Pons (tissue), 1 donor: ENCODE results near the gene LINC01488.

ENCODE experiments used
- DNase-seq: peaks from one replicate; pipeline ENCODE4 v3.0.0-alpha.2; 2016; ENCODE audit warnings: low spot score

Gene LINC01488

DNA sequence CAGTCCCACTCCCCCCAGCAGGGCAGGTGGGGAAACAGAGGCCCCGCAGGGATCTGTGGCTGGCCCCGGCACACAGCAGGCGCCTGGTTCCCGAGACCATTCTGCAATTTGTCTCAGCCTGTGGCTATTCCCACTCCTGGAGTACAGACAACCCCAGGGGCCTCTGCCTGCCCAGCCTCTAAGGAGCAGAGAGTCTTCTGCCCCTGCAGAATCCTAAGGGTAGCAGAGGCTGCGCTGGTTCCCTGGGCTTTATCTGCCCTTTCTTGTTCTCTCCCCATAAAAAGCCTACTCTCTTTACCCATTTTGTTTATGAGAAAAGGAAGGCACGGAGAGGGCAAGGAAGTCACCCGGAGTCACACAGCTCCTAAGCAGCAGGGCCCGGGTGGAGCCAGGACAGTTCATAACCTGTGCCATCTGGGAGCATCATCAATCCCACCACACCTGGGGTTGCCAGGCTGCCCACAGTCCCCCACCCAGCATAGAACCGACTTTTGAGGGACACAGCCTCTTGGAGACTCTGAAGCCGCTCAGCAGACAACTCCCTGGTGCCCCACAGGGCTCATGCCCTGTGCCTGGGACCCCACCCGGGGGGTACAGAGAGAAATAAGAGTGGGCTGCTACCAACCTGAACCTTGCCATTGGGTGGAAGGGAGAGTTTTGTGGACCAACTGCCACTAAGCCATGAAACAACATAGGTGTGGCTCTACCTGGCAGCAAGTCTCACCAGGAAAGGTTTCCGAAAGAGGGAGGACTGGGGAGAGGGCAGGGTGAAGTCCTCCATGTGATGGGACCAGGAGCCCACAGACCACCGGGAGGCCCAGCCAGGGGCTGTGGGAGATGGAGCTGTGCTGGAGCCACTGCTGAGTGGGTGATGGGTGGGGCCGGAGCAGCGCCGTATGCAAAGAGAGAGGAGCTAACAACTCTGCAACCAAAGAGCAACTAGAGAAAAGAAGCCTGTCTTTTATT lies 17.2 kb upstream of the LINC01488 start:
- DNase-seq = no peak

DNA sequence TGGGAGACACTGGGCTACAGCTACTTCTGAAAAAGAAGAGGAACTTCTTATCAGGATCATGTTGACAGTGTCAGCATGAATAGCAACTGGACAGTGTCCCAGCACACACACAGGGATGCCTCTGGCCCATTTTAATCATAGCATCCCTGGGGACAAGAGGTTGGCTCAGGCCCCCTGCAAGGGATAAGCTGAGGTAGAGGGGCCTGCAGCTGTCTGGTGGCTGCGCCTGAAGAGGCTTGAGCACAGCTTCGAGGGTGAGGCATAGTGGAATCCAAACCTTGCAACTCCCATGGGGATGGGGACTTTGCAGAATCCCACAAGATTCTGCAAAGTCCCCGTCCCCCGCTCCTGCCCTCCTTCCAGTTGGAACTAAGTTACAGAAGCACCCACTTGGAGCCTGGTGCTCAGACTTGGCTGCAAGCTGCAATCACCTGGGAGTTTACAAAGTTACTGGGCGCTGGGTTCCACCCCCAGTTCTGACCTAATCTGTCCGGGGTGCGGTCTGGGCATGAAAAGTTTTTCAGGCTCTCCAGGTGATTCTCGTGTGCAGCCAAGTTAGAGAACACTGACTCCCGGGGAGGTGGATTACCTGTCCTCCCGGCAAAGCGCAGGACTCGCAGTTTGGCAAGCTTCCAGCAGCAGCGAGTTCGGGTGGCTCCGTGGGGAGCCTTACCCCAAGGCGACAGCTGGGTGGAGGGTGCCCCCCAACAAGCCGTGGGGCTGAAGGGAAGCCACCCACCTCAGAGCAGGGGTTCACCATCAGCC lies 16.0 kb upstream of the LINC01488 start:
- no peak for DNase-seq

DNA sequence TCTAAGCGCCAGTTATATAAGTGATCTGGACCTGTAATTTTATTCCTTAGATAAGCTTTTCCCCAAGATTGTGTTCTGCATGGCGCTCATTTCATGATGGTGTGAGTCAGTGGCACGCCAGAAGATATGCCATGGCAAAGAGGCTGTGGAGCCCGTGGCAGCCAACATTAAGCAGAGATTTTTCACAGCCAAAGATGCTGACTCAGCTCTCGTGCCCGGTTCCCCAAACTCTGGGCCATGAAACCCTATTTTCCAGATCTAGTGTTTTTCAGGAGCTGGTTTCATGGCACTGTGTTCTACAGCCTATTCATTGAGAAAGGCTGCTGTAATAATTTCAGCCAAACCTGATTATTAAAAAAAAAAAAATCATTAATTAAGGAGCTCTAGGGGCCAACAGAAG lies 15.4 kb upstream of the LINC01488 start:
- DNase-seq = no peak

DNA sequence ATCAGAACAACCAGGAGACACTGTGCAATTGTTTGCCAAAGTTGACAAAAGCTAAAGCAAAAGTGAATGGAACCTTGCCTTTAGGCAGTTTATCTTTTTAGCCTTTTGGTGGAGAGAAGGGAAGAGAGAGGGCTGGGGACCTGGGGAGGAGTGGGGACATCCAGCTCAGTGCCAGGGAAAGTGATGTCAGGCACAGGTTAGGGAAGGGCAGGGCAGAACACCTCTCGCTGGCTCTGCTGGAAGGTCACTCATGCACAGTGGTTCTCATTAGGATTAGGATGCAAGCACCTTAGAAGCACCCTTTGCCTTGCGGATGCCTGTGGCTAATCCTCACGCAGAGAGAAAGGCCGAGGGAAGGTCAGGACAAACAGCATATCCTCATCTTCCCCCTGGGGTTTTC lies 14.3 kb upstream of the LINC01488 start:
- no peak for DNase-seq

DNA sequence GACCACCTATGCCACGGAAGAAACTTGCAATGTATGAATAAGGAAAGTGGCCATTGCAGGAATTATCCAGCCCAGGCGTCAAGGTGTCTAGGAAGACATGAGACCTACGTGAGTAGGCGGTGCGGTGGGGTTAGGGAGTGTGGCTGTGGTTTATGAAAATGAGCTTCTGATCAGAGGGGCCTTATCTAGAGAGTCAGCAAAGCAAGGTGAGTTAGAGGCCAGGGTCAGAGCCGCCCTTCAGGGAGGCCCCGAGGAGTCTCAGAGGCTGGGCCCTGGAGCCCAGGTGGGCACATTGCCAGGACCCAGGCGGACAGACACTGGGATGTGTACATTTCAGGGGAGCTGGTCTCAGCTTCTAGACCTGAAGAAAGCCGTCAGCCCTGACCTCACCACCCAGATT lies 13.8 kb upstream of the LINC01488 start:
- DNase-seq = no peak

DNA sequence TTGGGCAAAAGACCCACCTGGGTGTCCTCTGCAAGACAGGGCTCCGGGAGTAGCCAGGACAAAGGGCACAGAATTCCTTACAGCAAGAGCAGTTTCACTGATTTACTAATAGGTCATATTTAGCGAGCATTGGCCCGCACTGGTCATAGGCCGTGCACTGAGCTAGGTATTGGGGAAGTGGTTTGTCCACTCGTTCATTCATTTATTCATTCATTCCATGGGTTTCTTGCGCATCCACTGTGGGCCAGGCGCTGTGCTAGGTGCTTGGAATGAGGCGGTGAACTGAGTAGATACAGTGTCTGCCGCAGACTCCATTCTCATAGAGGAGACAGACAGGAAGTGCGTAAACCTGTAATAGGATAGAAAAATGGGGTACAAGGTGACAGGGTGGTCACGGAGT lies 13.2 kb upstream of the LINC01488 start:
- no peak for DNase-seq

DNA sequence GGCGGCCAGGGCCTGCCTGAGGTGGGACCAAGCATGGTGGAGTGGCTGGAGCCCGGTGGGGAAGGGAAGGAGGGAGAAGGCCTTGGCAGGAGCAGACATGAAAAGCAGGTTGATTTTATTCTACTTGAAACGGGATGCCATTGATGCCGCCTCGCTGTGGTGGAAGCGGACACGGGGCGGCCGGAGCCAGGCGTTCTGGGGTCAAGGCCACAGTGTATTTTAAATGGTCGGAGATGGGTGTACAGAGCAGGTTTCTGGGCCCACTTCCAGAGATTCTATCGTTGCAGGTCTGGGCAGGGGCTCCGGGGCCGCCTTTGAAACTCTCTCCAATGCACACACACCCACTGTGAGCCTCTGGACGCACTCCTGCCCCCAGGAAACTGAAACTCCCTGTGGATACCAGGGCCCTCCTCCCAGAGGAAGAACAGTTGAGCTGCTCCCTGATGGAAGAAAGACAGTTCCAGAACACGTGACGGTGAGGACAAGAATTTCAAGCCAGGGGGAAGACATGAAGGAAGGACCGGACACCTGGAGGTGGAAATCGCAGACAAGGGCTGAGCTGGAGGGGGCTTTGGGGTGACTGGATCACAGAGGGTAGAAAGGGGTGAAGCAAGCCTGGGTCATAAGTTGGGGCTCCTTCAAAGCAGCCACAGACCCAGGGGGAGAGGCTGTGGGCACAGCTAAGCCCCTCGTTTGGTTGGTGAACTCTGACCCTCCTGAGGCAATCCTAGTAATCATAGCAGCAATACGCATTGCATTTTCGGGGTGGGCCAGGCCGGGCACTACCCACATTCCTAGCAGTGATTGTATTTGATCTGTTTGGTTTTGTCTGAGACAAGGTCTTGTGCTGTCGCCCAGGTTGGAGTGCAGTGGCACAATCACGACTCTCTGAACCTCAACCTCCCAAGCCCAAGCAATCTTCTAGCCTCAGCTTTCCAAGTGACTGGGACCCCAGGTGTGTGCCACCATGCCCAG lies 12.3 kb upstream of the LINC01488 start:
- DNase-seq = no peak

DNA sequence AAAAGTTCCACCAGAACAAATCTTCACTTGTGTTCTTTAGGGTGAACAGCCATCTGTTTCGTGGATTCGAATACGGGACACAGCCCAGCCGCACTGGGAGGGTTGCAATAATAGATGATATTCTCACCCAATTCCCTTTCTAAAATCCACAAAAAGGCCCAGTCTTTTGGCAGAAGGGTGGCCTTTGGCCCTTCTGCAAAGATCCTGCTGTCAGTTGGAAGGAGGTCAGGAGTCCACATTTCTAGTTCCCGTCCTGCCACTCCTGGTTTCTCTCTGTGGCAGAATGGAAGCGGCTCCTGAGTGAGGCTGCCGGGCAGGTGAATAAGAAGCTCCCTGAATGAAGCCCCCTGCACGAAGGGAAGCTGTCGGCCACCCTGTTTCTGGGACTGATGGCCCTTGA lies 11.2 kb upstream of the LINC01488 start:
- DNase-seq = no peak

DNA sequence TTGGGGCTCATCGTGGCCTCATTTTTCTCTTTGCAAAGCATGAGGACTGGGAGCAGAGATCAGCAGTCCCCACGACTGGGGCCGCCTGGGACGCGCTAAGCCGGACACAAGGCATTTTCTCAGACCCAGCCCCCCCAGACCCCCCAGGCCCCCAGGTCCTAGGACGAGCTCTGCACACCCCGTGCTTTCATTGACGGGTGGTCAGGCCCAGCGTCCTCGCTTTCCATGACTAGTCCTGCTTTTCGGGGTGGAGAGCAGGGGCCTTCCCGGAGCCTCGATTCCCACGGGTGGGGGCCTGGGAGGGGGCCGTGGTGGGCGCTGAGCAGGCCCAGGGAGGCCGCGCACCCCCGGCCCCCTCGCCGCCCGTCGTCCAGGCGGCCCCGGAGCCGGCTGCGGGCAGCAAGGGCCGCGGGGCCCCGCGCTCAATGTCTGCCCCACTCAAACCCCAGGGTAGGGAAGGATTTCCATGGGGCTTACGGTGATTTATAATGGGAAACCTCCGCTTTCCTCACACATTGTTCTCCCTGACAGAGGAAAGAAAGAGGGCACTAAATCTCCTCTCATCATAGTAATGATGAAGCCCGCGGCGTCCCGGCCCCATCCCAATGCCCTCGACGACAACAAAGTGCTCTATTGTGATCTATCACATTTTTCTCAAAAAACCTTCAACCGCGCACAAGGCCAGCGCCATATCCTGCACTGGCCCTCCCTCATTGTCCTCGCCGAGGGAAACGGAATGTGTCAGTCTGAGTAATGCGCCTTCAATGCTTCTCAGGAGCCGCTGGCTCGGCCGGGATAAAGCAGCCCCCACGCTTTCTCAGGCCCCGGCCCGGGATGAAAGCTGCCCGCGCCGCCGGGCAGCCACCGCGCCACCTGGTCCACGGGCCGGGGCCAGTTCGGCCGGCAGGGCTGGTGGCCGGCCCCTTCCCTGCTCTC lies 10.4 kb upstream of the LINC01488 start:
- DNase-seq = no peak

DNA sequence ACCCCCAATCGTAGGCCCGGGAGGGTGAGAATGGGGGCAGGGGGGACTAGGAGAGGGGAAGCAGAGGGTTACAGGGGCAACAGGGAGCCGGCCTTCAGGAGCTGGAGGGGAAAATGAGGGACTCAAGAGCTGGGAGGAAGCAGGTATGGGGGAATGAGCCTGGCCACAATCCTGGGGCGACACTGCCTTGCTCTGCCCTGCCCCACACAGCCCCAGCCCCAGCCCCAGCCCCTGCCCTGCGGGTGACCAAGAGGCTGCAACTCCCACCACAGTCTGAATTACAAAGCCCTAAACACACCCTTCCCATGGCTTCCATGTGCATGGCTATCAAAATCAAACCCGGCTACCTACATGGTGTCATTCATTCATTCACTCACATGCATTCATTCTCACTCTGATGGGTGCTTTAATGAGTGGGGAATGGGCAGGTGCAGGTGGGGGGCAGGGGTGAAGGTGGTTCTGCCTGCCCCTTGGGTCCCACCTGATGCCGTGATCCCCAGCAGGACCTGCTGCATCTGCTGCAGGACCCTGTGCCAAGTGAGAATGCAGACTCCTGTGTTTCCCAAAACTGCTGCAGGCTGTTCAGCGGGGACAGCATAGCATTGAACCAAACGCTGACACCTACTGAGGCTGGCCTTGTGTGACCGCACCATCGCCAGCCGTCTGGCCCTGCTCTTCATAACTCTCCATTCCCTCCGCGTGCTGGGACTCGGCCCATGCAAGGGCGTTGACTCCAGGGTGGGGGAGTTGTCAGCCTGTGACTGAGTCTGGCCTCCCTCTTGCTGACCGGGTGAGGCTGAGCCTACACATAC lies 9.5 kb upstream of the LINC01488 start:
- DNase-seq = no peak

DNA sequence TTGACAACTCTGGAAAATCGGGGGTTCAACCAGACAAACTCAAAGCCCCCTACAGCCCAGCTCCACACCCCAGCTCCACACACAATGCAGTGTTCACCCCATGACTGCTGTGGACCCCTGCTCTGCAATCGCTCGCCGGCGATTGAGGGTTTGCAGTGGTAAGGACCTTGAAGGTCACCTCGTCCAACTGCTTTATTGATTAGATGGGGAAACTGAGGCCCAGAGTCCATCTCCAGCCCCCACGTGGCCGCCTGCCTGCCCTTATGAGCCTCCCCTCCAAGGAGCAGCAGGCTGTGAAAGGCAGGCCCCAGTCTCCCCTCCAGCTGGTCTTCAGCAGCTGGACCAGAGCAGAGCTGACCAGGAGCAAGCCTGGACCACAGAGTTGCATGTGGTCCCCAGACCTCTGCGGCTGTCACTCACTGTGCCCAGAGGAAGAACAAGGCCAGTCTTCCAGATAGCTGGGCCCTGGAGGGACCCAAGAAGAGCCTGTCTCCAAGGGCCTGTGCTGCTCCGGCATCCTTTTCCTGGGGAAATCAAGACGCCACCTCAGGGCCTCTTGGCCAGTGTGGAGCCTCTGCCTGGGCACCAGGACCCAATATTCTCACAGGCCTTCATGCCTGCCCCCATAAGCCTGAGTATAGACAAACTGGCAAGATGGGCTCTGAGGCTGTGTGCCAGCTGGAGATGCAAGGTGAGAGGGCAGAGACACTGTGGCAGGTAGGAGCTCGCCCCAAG lies 8.8 kb upstream of the LINC01488 start:
- DNase-seq = no peak

DNA sequence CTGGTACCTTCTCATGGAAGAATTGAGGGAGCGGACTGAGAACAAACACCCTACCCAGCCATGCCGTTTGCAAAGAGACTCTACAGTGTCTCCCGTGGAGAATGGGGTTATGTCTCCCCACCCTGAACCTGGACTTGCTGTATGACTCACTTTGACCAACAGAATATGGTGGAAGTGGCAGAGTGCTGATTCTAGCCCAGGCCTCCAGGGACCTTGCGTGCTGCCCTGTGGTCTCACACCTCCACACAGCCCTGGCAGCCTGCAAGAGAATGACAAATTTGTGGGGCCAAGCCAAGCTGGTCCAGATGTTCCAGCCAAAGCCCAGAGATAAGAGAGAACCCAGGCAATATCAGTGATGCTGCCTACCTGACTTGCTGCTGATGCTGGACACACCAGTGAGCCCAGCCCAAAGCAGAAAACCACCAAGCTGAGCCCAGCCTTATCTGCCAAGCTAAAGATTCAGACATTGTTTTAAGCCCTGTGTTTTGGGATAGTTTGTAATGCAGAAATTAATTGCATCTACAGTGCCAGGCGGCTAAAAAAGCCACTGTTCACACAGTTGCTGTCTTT lies 8.1 kb upstream of the LINC01488 start:
- no peak for DNase-seq

DNA sequence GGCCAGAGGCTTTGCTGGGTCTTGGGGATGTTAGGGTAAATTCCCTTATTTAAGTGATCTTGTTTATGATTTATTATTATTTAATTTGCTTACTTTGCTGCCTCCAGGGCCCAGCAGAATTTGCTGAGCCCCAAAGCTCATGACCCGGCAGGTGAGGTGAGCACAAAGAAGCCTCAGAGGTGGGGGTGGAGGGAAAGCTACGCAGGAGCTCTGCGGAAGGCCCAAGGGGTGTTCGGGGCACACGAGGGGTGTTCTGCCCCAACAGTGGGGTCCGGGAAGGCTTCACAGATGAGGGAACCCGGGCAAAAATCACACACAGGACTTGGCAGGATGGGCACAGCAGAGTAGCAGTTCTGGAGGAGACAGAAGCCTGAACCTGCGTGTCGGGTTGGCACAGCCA lies 6.7 kb upstream of the LINC01488 start:
- no peak for DNase-seq

DNA sequence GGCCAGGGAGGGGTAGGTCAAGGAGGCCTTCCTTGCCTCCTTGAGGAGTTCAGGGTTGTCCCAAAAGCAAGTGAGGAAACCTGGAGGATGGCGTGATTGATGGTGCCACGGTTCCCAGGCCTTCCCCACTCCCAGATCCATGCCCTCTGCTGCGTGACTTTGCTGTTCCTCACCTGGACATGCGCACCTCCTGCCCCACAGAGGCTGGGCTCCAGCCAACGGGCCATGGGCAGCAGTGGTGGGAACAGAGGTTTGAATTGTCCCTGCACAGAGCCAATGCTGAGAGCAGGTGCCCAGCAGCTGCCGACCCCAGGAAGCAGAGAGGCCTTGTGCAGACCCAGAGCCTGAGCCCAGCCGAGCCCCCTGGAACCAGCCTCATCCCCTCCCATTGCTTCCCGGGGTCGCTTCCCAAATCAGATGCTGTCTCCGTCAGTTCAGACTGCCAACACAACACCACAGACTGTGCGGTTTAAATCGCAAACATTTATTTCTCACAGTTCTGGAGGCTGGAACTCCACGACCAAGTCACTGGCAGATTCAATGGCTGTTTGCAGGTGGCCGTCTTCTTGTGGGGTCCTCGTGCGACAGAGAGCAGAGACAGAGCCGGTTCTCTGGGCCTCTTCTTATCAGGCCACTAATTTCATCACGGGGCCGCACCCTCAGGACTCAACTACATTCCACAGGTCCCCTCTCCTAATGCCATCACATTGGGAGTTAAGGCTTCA lies 6.2 kb upstream of the LINC01488 start:
- no peak for DNase-seq

DNA sequence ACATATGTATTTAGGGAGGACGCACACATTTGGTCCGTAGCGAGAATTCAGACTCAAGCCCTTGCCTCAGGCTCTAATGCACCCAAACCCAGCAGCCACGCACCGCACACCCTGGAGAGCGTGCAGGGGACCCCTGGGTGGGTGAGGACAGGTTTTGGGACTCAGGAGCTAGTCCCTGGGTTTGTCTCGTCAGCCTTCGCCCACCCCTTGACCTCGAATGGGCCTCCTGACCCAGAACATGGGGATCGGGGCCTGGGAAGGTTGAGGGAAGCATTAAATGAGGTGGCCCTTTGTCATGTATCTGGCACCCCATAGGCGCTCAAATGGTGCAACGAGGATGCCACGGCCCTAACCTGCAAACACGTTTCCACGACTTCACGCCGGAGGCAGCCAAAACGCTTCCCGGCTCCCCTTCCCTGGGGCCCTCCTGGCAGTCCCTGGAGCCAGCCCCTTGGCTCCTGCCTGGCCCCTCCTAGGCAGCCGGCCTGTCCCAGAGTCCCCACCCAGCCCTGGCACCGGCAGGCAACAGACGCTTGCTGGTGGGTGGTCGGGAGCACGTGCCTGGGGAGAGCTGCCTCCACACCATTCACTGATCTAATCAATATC lies 5.5 kb upstream of the LINC01488 start:
- no peak for DNase-seq

DNA sequence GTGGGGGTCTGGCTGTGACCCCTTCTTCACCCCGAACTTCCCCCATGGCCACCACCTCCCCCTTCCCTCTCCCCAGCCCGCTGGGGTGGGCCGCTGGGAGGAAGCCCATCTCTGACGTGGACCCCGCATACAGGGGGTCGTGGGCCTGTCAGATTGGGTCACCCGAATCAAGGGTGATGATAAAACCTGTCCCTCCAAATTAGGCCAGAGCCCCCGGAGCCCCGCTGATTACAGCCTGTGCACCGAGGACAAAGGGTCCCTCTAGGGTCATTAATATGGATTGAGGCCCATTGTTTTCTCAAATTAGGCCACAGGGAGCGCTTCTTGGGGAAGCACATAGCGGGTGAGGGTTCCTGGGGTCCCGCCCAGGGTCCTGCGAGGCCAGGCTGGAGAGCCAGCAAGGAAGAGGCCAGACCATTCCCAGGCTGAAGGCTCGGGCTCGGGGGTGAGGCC lies 4.9 kb upstream of the LINC01488 start:
- no peak for DNase-seq

DNA sequence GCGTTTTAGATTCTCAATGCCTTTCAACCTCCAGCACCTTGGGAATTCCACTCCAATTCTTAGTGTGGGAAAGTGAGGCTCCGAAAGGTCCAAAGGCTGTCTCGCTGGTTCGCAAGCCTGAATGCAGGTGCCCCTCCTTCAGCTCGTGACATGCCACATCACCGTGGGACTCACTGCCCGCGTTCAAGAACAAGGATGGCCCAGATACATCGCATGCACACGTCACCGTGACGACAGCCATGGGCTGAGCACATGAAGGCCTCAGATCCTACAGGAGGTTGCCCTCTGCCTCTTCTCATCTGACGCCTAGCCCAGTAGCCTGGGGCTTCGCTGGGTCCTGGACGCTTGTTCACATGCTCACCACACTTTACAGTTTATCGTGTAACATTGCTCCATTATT lies 4.4 kb upstream of the LINC01488 start:
- no peak for DNase-seq
